DMS53 (cell line): ENCODE data around the gene DNAJB6.

Experiments
- DNase-seq: peaks from one replicate; lab custom pipeline; 2025; lab: John Stamatoyannopoulos, UW

DNAJB6 gene

DNA sequence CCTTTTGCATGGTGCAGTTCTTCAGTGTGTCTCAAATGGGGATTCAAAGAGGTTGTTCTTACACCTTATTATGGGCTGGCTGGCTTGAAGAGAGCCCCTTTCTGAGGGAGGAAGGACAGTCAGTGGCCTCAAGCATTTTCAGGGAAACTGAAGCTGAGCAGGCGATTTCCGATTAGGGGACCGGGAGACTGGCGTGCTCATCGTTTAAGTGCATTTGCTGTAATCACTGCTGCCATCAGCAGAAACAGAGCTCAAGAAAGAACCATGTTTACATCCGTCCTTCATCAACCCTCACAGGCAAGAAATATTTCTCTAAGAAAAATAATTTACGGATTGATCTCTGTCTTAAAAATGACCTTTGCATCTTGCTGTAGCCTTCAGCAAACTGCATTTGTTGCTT is 32.2 kb downstream of the DNAJB6 start:
- no peak for DNase-seq

DNA sequence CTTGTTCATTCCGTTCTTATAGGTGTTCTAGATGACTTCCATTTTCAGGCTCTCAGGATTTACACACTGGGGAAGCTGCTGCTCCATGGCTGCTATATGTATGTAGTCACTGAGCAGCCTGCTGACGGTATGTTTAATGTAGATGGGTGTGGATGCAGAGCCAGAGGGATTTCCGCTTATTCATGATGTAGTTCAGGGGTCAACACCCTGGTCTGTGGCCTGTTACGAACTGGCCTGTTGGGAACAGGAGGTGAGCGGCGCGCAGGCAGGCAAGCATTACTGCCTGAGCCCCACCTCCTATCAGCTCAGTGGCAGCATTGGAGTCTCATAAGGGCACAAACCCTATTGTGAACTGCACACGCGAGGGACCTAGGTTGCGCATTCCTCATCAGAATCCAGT is 33.9 kb downstream of the DNAJB6 start:
- DNase-seq: no peak

DNA sequence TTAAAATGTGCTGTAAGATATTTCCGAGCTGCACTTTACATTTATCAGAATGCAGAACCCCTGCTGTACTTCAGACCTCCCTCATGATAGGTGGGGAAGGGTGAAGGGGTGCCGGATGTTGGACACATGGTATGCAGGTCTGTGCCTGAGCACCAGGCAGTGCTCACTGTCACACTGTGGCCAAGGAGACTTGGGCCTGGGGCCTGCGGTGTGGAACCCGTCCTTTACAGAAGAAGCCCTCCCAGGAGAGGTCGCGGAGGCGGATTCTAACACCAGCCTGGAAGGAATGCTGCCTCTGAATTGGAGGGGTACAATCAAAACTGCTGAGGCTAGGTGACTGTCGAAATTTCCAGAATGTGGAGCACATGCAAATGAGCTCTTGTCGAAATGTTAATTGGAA is 34.5 kb downstream of the DNAJB6 start:
- no peak for DNase-seq

DNA sequence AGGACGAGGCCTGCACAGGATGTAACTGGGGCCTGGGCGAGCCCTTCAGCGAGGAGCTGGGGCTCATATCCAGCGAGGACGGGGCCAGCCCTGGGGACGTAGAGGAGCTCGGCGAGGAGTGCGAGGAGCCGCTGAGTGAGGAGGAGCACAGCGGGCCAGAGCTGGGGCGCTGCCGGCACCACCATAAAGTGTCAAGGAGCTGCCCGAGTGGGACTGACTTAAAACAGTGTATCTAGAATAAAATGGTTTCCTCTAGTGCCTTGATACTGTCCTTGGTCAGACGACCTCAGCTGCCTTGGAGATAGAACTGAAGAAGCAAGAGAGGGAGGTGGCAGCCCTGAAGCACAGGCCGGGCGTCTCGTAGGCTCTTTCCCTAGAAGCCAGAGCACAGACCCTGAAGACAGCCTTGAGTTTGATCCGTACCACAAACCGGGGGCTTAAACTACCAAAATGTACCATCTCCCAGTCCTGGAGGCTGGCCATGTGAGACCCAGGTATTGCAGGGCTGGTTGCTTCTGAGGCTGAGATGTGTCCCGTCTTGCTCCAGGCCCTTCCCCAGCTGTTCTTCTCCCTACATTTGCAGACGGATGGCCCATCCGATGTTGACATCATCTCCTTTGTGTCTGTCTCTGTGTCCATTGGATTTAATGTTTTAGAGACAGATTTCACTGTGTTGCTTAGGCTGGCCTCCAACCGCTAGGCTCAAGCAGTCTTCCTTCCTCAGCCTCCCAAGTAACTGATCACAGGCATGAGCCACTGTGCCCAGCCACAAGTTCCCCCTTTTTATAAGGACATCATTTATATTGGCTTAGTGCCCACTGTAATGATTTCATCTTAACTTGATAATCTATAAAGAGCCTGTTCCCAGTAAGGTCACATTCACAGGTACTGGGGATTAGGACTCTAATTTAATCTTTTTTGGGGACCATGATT is 35.8 kb downstream of the DNAJB6 start:
- no peak for DNase-seq

DNA sequence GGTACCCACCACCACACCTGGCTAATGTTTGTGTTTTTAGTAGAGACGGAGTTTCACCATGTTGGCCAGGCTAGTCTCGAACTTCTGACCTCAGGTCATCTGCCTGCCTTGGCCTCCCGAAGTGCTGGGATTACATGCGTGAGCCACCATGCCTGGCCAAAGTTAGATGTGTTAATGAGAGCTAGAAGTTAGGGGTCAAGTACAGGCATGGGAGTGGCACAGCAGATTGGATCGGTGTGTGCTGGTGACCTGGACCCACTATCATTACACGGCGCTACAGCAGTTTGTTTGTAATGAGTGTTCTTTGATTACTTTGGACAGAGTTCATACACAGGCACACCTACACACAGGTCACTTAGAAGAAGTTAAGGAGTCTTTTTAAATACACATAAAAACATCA is 36.7 kb downstream of the DNAJB6 start:
- no peak for DNase-seq

DNA sequence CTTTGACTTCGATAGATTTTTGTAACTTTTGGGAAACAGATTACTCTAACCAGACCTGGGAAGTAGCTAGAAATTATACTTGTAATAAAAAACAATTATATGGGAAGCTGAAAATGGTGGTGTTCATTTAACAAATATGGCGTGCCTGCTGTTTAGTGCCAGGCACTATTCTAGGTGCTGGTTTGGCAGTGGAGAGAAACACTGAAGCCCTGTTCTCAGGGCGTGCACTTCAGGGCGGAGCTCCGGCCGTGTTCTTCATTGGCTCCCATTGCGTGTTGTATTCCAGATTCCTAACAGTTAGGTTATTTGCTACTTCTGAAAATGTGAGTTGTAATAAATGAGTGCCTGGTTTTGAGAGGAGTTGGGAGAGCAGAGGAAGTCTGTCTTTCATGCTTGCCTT is 38.6 kb downstream of the DNAJB6 start:
- no peak for DNase-seq

DNA sequence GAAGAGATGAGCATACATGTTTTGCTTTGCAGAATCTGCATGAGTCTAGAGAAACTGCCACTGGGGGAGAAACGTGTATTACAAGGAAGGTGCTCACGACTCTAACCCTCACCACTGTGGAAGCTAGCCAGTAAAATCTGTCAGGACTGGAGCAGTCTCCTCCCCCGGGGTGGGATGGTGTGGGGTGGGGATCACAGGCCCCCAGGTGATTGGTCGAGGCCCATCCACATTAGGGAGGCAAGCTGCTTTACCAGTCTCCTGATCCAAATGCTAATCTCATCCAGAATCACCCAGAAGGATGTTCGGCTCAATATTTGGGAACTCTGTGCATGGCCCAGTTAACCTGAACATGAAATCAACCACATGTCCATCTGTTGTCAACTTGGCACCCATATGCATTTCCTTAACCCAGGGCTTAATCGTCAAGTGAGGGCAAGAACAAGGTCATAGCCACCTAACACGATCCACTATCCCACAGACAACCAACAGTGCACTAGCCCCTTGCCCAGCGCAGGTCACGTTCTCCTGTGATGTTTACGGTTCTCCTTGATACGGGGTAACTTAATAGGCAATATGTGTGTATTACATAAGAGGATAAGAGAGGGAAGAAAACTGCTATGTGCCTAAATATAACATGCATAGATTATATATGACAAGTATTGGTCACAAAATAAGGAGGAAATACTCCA is 40.8 kb downstream of the DNAJB6 start:
- DNase-seq: no peak

DNA sequence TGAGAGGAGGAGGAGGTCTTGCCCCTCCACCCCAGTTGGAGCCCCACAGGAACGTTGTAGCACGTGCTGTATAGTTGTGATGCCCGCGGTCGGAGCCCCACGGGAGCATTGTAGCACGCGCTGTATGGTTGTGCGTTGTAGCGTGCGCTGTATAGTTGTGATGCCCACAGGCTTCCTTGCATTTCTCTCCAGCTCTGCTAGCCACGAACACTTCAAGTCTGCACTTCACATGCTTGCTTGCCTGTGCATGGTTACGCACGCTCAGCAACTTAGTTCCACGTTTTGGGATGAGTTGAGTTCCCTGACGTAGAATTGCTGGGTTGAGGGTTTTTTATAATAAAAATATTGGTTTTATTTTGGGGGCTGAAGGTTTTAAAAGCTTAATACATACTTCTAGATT is 41.6 kb downstream of the DNAJB6 start:
- DNase-seq: no peak

DNA sequence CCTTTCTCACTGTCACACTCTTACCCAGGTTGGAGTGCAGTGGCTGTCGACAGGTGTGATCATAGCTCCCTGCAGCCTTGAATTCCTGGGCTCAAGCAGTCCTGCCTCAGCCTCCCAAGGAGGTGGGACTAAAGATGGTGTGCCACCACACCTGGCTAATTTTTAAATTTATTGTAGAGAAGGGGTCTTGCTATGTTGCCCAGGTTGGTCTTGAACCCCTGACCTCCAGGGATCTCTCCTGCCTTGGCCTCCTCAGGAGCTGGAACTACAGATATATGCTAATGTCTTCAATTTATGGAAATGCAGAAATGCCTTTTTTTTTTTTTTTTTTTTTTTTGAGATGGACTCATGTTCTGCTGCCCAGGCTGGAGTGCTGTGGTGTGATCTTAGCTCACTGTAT is 42.7 kb downstream of the DNAJB6 start:
- DNase-seq: no peak

DNA sequence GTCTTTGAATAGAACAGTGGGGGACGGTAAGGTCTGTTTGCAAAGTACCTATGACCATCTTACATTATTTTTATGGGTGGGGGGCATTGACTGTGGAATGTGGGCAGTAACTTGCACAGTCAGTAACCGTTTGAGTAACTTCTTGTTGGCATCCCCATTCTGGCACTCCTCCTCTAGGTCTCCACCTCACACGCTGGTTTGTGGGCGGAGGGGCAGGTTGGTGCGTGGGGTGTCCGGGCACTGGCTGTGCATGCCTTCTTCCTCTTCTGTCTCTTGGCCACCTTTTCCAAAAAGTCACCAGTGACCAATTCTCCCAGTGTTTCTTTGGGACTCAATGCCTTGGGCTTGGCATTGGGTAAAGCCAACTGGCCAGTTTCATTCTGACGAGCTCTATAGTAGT is 43.6 kb downstream of the DNAJB6 start:
- no peak for DNase-seq

DNA sequence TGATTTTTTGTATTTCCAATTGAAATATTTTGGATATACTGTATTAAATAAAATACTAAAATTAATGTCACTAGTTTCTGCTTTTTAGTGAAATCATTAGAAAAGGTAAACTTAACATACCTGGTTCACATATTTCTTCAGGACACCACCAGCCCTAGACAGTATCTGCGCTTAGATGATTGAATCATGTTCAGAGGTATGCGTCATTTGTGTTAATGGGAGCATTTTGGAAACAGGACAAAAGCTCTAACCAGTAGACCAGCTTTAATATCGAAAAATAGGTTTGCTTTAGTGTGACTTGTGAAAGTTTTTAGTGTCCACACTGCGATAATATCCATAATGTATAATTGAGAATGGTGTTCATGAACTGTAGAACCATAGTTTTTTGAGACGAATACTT is 47.1 kb downstream of the DNAJB6 start:
- DNase-seq: no peak

DNA sequence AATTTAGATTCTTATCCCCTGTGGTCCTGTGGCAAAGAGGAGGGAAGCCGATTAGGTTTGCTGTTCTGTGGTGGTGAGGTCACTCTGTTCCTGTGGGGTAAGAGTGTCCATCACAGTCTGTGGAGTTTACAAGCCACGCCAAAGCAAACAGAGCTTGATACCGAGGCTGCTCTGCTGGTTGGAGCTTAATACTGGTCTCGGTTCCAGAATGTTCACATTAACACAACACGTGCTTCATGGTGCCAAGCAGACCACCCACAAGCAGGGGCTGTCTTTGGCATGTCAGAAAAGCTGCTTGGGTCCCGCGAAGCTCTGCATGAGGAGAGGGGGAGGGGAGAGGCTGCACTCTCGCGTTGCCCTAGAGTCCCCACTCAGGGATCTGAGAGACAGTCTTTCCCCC is 47.5 kb downstream of the DNAJB6 start:
- DNase-seq: no peak

DNA sequence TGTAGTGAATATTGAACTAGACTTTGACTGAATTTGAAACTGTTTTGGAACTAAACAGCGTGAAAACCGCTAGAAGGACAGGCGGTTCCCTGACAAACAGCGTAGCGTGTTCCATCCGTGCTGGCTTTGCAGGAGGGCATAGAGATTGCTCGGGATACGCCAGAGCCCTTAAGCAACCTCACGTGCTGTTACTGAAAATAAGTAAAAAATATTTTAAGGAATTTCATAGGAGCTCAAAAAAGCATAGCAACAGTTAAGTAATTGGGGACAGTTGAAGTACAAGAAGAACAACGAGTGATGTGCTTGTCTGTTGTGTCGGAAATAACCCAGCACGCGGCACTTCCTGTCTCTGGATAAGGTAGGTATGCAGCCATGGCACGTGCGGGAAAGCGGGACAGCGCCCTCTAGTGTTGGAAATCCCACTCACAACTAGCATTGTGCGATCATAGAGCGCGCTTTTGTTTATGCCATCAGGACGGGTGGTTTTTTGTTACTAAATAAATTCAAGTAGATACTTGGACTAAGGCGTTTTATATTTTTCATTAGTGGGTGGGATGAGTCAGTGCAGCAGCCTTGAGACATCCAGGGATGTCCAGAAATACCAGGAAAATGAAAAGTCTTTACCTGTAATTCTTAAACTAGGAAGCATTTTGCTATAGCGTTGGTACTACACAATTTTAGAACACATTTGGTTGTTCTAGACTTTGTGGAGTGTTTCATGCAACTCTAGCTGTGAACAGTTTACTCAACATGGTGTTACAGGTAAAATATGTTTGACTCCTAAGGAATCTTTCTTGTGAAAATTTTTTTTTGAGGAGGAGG is 50.4 kb downstream of the DNAJB6 start:
- DNase-seq: peak; percentile 95

DNA sequence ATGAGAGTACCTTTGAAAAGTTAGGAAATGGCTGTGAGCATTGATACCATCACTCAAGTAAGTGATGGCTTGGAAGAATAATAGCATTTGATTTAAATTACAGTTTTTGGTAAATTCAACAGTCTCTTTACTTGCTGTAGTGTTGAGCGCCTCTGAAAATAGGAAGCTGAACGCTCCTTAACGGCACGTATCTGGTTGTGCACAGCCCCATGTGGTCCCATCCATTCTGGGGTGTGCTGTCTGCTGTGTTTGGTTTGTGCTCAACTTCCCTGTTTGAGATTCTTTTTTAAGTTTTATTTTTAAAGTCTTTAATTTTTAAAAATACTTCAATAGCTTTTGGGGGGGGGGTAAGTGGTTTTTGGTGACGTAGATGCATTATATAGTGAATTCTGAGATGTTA is 51.5 kb downstream of the DNAJB6 start:
- DNase-seq: no peak

DNA sequence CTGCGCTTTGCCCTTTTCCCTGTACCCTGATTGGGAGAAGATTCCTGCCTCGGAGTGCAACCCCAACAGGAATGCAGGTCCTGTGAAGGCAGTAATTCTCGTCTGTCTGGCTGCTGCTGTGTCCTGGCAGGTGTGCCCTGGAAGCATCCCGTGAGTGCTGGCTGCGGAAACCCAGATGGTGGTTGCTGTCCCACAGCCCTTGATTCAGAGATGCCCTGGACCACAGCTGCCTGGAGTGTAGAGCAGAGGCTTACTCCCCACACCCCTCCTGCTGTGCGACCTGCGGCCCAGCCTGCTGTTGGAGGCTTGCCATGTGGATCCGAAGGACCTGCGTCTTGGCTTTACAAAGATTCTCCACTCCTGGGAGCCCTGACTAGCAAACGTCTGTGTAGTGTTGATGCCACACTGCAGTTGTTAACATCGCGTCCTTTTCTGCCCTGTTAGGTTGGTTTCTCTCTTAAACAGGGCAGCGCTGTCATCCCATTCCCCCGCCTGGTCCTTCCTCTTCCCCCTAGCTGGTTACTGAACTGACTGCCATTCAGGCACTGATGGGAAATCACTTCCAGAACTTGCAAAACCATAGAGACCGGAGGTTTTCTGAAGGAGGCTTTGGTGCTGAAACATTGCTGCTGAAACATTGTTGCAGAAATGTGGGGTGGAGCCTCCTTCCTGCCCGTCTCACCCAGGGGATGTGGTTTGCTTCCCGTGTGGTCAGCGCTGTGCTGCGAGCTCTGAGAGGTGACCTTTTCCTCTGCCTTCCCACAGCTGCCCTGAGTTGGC is 53.3 kb downstream of the DNAJB6 start:
- no peak for DNase-seq

DNA sequence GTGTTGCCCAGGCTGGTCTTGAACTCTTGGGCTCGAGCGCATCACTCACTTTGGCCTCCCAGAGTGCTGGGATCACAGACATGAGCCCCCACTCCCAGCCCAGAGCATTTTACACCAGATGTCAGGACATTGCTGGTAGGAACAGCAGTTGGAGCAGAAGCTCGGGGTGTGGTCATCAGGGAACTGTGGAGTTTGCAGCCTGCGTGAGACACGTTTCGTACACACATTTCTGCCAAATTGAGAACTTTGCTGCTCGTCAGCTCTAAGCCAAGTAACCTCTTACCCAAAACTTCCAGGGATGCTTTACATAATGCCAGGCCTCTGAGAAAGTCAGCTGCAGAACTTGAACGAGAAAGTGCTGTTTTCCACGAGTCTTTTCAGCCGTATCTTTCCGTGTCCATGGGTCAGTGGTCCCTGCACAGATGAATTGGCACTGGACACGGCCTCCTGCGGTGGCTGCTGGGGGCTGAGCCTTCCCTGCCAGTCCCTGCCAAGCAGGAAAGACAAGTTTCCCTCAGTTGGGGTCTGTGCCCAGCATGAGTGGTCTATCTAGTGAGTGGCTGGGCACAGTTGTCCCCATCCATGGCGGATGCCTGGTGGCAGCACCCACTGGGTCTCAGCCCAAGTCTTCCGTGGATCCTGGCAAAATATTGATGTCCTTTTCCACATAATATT is 54.4 kb downstream of the DNAJB6 start:
- no peak for DNase-seq

DNA sequence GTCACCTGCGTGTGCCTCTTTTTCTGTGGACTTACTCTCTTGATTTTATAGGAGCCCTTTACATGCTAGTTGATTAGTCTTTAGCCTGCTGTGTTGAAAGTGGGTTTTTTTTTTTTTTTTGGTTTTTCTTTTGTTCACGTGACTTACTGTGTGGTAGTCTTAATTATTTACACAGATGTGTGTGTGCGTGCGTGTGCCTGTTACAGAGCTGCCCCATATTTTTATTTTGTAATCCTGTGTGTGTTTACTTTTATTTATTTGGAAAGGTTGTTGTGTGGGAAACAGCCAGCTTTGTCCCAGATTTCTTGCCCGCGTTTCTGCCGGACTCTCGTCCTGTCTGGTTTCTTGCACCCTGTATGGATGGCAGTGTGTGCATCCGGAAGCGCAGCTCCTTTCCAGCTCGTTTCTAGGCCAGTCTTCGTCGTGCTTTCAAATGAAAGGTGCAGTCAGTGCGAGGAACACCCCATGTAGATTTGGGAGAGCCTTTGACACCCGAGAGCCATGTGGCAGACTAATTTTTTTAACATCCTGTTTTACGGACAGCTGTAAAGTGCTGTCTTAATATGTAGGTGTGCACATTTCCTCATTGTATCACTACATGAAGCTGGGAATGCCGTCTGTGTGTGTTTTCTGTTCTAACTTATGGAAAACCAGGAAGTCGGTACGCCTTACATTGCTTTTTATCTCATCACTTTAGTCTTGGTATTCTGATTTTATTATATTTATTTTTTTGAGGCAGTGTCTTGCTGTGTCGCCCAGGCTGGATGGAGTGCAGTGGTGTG is 55.6 kb downstream of the DNAJB6 start:
- DNase-seq: no peak

DNA sequence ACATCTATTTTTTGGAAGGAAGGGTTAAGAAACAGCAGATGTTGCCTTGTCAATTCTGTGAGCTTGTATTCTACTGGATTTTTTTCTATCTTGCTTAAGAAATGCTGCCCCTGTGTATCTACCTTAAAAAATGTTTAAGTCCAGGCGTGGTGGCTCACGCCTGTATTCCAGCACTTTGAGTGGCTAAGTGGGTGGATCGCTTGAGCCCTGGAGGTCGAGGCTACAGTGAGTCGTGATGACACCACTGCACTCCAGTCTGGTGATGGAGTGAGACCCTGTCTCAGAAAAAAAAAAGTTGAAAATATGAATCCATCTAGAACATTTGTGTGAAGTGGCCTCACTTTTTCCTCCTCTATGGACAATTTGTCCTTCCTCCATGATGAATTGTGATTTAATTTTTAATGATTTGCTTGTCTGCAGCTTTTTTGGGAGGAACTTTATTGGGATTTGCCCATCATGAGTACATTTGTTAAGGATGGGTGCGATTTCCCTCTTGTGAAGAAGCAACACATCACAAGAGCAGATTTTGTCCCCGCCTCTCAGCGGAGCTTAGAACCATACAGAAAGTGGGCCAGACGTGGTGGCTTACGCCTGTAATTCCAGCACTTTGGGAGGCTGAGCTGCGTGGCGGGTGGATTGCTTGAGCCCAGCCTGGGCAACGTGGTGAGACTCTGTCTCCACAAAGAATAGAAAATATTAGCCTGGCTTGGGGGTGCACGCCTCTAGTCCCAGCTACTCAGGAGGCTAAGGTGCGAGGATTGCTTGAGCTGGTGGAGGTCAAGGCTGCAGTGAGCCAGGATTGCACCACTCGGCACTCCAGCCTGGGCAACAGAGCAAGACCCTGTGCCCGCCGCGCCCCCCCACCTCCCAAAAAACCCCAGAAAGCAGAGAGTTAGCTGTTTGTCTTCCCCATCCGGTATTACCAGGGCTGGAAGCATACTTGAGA is 57.7 kb downstream of the DNAJB6 start:
- no peak for DNase-seq

DNA sequence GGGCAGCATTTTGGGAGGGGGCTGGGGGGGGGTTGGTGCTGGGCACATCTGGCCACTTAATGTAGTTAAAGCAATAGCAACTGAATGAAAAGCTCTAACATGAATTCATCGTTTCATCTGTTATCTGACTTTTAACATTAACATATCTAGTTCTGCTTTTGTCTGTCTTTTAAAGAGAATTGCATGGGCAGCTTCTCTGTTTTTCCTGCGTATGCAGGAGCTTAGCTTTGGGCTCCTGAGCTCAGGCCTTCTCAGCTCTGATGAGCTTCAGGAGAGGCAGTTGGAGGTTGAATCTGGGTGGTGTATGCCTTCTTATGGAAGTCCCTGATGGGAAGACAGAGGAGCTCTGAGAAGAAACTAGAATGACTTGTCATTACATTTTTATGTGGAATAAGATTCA is 58.4 kb downstream of the DNAJB6 start:
- DNase-seq: no peak
